Fibroblast of lung (primary cell): ENCODE data around the gene CCDC187. TPM values are rescaled to one million over a fixed set of nuclear protein-coding genes. Genes with fewer than 3 reads are reported as not detected.

Experiments
- DNase-seq, 2 donors: peaks; one replicate each; pipeline versions ENCODE4 v3.0.0 to v3.0.0-alpha.2; 2010; ENCODE audit warnings: low read depth in 2 of 2
- H2AFZ ChIP-seq: 2 replicates; pipeline ENCODE4 v1.5.1; 2012; ENCODE audit warnings: low read length, control low read depth, inconsistent platforms
- H3K27ac ChIP-seq: 2 replicates; pipeline ENCODE4 v1.5.1; 2011; ENCODE audit warnings: low read length, control low read depth; ENCODE audit not compliant: insufficient read depth
- H3K27me3 ChIP-seq: 2 replicates; pipeline ENCODE4 v1.5.1; 2011; ENCODE audit warnings: mild to moderate bottlenecking, low read length; ENCODE audit not compliant: control insufficient read depth, insufficient read depth
- H3K36me3 ChIP-seq: 2 replicates; pipeline ENCODE4 v1.5.1; 2011; ENCODE audit warnings: low read length; ENCODE audit not compliant: control insufficient read depth, insufficient read depth
- H3K4me1 ChIP-seq: 2 replicates; pipeline ENCODE4 v1.5.1; 2011; ENCODE audit warnings: low read length; ENCODE audit not compliant: control insufficient read depth, insufficient read depth; ENCODE audit errors: extremely low read depth
- H3K4me2 ChIP-seq: 2 replicates; pipeline ENCODE4 v1.5.1; 2011; ENCODE audit warnings: low read length, control low read depth; ENCODE audit not compliant: insufficient read depth; ENCODE audit errors: extremely low read depth
- H3K4me3 ChIP-seq, 4 experiments: fragments of 200-600 bp in 1 of 4; sonication (generic) in 1 of 4; replicated peaks in 1 of 4; 2 replicates each; pipeline ENCODE4 v1.5.1; 2011 to 2016; ENCODE audit warnings: low read length in 4 of 4, low read depth in 3 of 4, mild to moderate bottlenecking in 3 of 4, control low read depth in 2 of 4, inconsistent platforms in 1 of 4, mixed read lengths in 1 of 4; ENCODE audit not compliant: insufficient read depth in 1 of 4; ENCODE audit errors: control extremely low read depth in 1 of 4
- H3K79me2 ChIP-seq: 2 replicates; pipeline ENCODE4 v1.5.1; 2012; ENCODE audit warnings: mild to moderate bottlenecking, low read length, inconsistent platforms; ENCODE audit not compliant: control insufficient read depth, insufficient read depth
- H3K9ac ChIP-seq: 2 replicates; pipeline ENCODE4 v1.5.1; 2011; ENCODE audit warnings: mild to moderate bottlenecking, low read length, control low read depth; ENCODE audit not compliant: insufficient read depth
- H3K9me3 ChIP-seq: 2 replicates; pipeline ENCODE4 v1.5.1; 2012; ENCODE audit warnings: low read depth, low read length; ENCODE audit not compliant: control insufficient read depth, insufficient read depth
- H4K20me1 ChIP-seq: 2 replicates; pipeline ENCODE4 v1.5.1; 2011; ENCODE audit warnings: low read length; ENCODE audit not compliant: control insufficient read depth, insufficient read depth; ENCODE audit errors: extremely low read depth
- CTCF ChIP-seq, 2 donors: IDR thresholded peaks in 1 of 2; conservative IDR thresholded peaks in 1 of 2; 1 replicate in 1 of 2; 2 replicates in 1 of 2; pipeline ENCODE4 v1.5.1; 2011 to 2012; ENCODE audit warnings: low read length in 2 of 2, control low read depth in 1 of 2, inconsistent platforms in 1 of 2, low read depth in 1 of 2, mild to moderate bottlenecking in 1 of 2
- EZH2 ChIP-seq: IDR thresholded peaks from 2 replicates; pipeline ENCODE4 v1.5.1; 2012; ENCODE audit warnings: low read length, control low read depth, mild to moderate bottlenecking; ENCODE audit errors: missing control alignments
- polyA plus RNA-seq, 2 donors: library from polyadenylated mRNA; depleted of rRNA in 1 of 2; stranded (reverse) in 1 of 2; unstranded in 1 of 2; fragments of >200 nt; gene quantifications; 2 replicates each; pipeline ENCODE4 v1.2.1, GENCODE V29; 2011 to 2012; ENCODE audit warnings: missing spikeins in 1 of 2
- total RNA-seq: library from RNA; depleted of rRNA; stranded (reverse); fragments of >200 nt; gene quantifications from 2 replicates; pipeline ENCODE4 v1.2.1, GENCODE V29; 2014

The CCDC187 gene
- total and polyA plus RNA-seq, 2 donors (not counting 1 experiment from before 2014, with no cell fraction given), result not detected

GRCh38 chr9:136258786-136259516 is 44.9 kb downstream of the CCDC187 start:
- Histone ChIP-seq H4K20me1 (no peaks in the 10 kb centered on the region), H3K4me3 (no peak overlapping the region), H3K36me3 (no peaks in the 10 kb centered on the region), H3K9ac (no peak overlapping the region), H3K9me3 (no peaks in the 10 kb centered on the region), H3K4me1 (peaks cover 2% of the 10 kb centered on the region), H3K4me2 (no peak overlapping the region), H3K27ac (no peak overlapping the region), H3K79me2 (no peaks in the 10 kb centered on the region), H2AFZ (no peak overlapping the region), H3K27me3 (no peaks in the 10 kb centered on the region)
- no peak for DNase-seq
- TF ChIP-seq CTCF (conservative IDR thresholded peaks at IDR 0.05 in 1 of 2, IDR thresholded peaks at IDR 0.05 in 1 of 2; ENCODE audit: low read depth in 1 of 2, low read length in 2 of 2), result no peak
- TF ChIP-seq EZH2, result no peak

- Histone ChIP-seq H3K27me3 (no peaks in the 10 kb centered on the region), H3K4me2 (no peak overlapping the region), H2AFZ (no peak overlapping the region), H3K9ac (no peak overlapping the region), H3K4me3 (no peak overlapping the region), H3K9me3 (no peaks in the 10 kb centered on the region), H3K4me1 (peaks cover 2% of the 10 kb centered on the region), H3K79me2 (no peaks in the 10 kb centered on the region), H3K27ac (no peak overlapping the region), H4K20me1 (no peaks in the 10 kb centered on the region), H3K36me3 (no peaks in the 10 kb centered on the region)
- no peak for TF ChIP-seq EZH2
- no peak for TF ChIP-seq CTCF (conservative IDR thresholded peaks at IDR 0.05 in 1 of 2, IDR thresholded peaks at IDR 0.05 in 1 of 2; ENCODE audit: low read depth in 1 of 2, low read length in 2 of 2)
- DNase-seq, result no peak
These were observed 45.6 kb downstream of the CCDC187 start for GRCh38 chr9:136258299-136258625.

GRCh38 chr9:136257381-136258298 is 46.3 kb downstream of the CCDC187 start:
- Histone ChIP-seq H3K4me3 (no peak overlapping the region), H3K27ac (no peak overlapping the region), H3K79me2 (no peaks in the 10 kb centered on the region), H3K4me1 (peaks cover 2% of the 10 kb centered on the region), H3K27me3 (no peaks in the 10 kb centered on the region), H3K4me2 (no peak overlapping the region), H3K9ac (no peak overlapping the region), H3K9me3 (no peaks in the 10 kb centered on the region), H2AFZ (no peak overlapping the region), H4K20me1 (no peaks in the 10 kb centered on the region), H3K36me3 (no peaks in the 10 kb centered on the region)
- no peak for DNase-seq
- TF ChIP-seq EZH2 (no peak), CTCF (conservative IDR thresholded peaks at IDR 0.05 in 1 of 2, IDR thresholded peaks at IDR 0.05 in 1 of 2; ENCODE audit: low read depth in 1 of 2, low read length in 2 of 2) (no peak)
